ENCODE results near the gene OR52E5. TPM values are rescaled to one million over a fixed set of nuclear protein-coding genes. Genes with fewer than 3 reads are reported as not detected.

OR52E5 gene
- total and polyA plus RNA-seq, 10 of the 15 experiments (the other 5 are each of a cell fraction or from before 2014, with no cell fraction given), result not detected

DNA sequence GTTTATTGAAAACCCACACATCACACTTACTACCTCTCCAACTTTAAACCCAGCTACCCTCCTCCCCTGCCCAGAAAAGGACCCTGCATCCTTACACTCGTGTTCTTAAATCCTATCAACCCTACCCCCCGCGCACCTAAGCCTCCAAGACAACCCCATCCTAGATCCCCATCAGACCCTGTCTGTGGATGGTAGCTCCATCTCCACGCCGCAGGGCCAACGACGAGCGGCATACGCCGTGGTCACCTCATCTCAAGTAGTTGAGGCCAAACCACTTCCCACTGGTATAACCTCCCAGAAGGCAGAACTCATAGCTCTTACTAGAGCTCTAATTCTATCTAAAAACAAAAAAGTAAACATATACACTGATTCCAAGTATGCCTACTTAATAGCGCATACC, 39.7 kb downstream of the OR52E5 start:
- no peak overlapping the region for H2AFZ ChIP-seq (ENCODE audit: control insufficient read depth, low read depth, low read length)
- RAD21 ChIA-PET (ENCODE audit: unreplicated experiment), result no interaction called here
- ATAC-seq (no peak), FAIRE-seq (no peak), DNase-seq (ENCODE audit: low read depth, low spot score) (no peak)
- intact Hi-C loops (cut with micrococcal nuclease; ENCODE audit: unreplicated experiment), result no loop called here
- in situ Hi-C loops (cut with MboI), result no loop called here
- H3K9ac ChIP-seq (ENCODE audit: control insufficient read depth, insufficient read depth, low read length), result no peak overlapping the region
- CTCF ChIA-PET, result no interaction called here
- no peak overlapping the region for H3K4me3 ChIP-seq
- SMC1A ChIA-PET (ENCODE audit: uncharacterized antibody, unreplicated experiment), result no interaction called here
- no peaks in the 10 kb centered on the region for H3K79me2 ChIP-seq (ENCODE audit: control insufficient read depth, insufficient read depth, low read length)
- H3K36me3 ChIP-seq (ENCODE audit: control insufficient read depth in 2 of 2, insufficient read depth in 2 of 2, low read length in 1 of 2), result no peaks in the 10 kb centered on the region
- WGBS (ENCODE audit: insufficient coverage, insufficient replicate concordance, low lambda C conversion rate, missing lambda C conversion rate), result 80% methylated on average over 11 of the region's 11 CpGs
- no peak overlapping the region for H3K27ac ChIP-seq (ENCODE audit: control insufficient read depth, insufficient read depth)
- BruUV-seq (replicated peaks), result no TSS peak
- no peaks in the 10 kb centered on the region for H4K20me1 ChIP-seq (ENCODE audit: control insufficient read depth, insufficient read depth)
- POLR2A ChIA-PET, result no interaction called here
- no peaks in the 10 kb centered on the region for H3K4me1 ChIP-seq (ENCODE audit: control insufficient read depth, insufficient read depth, low read length)
- no peak overlapping the region for H3K4me2 ChIP-seq (ENCODE audit: control insufficient read depth, insufficient read depth)
- no peaks in the 10 kb centered on the region for H3K27me3 ChIP-seq (replicated peaks in 1 of 2; ENCODE audit: control insufficient read depth in 2 of 2, insufficient read depth in 2 of 2, low read length in 1 of 2)
- no peaks in the 10 kb centered on the region; the same call in 2 of the 3 replicates for H3K9me3 ChIP-seq (replicated peaks; ENCODE audit: control insufficient read depth, insufficient read depth, low read length)
- TF ChIP-seq SMAD5 (IDR thresholded peaks at IDR 0.05; ENCODE audit: low read depth) (no peak), POLR2AphosphoS2 (IDR thresholded peaks at IDR 0.05; ENCODE audit: low read depth, low read length) (no peak), HDAC2 (IDR thresholded peaks at IDR 0.05) (no peak), CHD4 (IDR thresholded peaks at IDR 0.05) (no peak), CREM (IDR thresholded peaks at IDR 0.05; ENCODE audit: low read depth) (no peak)
- TF ChIP-seq, protein P1, sequence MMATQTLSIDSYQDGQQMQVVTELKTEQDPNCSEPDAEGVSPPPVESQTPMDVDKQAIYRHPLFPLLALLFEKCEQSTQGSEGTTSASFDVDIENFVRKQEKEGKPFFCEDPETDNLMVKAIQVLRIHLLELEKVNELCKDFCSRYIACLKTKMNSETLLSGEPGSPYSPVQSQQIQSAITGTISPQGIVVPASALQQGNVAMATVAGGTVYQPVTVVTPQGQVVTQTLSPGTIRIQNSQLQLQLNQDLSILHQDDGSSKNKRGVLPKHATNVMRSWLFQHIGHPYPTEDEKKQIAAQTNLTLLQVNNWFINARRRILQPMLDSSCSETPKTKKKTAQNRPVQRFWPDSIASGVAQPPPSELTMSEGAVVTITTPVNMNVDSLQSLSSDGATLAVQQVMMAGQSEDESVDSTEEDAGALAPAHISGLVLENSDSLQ (IDR thresholded peaks at IDR 0.05), result no peak
- TF ChIP-seq, protein P2, sequence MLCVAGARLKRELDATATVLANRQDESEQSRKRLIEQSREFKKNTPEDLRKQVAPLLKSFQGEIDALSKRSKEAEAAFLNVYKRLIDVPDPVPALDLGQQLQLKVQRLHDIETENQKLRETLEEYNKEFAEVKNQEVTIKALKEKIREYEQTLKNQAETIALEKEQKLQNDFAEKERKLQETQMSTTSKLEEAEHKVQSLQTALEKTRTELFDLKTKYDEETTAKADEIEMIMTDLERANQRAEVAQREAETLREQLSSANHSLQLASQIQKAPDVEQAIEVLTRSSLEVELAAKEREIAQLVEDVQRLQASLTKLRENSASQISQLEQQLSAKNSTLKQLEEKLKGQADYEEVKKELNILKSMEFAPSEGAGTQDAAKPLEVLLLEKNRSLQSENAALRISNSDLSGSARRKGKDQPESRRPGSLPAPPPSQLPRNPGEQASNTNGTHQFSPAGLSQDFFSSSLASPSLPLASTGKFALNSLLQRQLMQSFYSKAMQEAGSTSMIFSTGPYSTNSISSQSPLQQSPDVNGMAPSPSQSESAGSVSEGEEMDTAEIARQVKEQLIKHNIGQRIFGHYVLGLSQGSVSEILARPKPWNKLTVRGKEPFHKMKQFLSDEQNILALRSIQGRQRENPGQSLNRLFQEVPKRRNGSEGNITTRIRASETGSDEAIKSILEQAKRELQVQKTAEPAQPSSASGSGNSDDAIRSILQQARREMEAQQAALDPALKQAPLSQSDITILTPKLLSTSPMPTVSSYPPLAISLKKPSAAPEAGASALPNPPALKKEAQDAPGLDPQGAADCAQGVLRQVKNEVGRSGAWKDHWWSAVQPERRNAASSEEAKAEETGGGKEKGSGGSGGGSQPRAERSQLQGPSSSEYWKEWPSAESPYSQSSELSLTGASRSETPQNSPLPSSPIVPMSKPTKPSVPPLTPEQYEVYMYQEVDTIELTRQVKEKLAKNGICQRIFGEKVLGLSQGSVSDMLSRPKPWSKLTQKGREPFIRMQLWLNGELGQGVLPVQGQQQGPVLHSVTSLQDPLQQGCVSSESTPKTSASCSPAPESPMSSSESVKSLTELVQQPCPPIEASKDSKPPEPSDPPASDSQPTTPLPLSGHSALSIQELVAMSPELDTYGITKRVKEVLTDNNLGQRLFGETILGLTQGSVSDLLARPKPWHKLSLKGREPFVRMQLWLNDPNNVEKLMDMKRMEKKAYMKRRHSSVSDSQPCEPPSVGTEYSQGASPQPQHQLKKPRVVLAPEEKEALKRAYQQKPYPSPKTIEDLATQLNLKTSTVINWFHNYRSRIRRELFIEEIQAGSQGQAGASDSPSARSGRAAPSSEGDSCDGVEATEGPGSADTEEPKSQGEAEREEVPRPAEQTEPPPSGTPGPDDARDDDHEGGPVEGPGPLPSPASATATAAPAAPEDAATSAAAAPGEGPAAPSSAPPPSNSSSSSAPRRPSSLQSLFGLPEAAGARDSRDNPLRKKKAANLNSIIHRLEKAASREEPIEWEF (IDR thresholded peaks at IDR 0.05; ENCODE audit: insufficient replicate concordance, low read depth, low read length), result no peak
- TF ChIP-seq, protein P3, sequence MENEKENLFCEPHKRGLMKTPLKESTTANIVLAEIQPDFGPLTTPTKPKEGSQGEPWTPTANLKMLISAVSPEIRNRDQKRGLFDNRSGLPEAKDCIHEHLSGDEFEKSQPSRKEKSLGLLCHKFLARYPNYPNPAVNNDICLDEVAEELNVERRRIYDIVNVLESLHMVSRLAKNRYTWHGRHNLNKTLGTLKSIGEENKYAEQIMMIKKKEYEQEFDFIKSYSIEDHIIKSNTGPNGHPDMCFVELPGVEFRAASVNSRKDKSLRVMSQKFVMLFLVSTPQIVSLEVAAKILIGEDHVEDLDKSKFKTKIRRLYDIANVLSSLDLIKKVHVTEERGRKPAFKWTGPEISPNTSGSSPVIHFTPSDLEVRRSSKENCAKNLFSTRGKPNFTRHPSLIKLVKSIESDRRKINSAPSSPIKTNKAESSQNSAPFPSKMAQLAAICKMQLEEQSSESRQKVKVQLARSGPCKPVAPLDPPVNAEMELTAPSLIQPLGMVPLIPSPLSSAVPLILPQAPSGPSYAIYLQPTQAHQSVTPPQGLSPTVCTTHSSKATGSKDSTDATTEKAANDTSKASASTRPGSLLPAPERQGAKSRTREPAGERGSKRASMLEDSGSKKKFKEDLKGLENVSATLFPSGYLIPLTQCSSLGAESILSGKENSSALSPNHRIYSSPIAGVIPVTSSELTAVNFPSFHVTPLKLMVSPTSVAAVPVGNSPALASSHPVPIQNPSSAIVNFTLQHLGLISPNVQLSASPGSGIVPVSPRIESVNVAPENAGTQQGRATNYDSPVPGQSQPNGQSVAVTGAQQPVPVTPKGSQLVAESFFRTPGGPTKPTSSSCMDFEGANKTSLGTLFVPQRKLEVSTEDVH (IDR thresholded peaks at IDR 0.05; ENCODE audit: low read depth, partially characterized antibody), result no peak
- TF ChIP-seq, protein P4, sequence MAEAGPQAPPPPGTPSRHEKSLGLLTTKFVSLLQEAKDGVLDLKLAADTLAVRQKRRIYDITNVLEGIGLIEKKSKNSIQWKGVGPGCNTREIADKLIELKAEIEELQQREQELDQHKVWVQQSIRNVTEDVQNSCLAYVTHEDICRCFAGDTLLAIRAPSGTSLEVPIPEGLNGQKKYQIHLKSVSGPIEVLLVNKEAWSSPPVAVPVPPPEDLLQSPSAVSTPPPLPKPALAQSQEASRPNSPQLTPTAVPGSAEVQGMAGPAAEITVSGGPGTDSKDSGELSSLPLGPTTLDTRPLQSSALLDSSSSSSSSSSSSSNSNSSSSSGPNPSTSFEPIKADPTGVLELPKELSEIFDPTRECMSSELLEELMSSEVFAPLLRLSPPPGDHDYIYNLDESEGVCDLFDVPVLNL (IDR thresholded peaks at IDR 0.05; ENCODE audit: low read depth, low read length), result no peak
- TF ChIP-seq, protein P5, sequence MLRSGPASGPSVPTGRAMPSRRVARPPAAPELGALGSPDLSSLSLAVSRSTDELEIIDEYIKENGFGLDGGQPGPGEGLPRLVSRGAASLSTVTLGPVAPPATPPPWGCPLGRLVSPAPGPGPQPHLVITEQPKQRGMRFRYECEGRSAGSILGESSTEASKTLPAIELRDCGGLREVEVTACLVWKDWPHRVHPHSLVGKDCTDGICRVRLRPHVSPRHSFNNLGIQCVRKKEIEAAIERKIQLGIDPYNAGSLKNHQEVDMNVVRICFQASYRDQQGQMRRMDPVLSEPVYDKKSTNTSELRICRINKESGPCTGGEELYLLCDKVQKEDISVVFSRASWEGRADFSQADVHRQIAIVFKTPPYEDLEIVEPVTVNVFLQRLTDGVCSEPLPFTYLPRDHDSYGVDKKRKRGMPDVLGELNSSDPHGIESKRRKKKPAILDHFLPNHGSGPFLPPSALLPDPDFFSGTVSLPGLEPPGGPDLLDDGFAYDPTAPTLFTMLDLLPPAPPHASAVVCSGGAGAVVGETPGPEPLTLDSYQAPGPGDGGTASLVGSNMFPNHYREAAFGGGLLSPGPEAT (IDR thresholded peaks at IDR 0.05; ENCODE audit: low read depth), result no peak
